Left renal pelvis (tissue), 4 donors: Measurements from ENCODE around the gene VAV2. TPM values are rescaled to one million over a fixed set of nuclear protein-coding genes. Genes with fewer than 3 reads are reported as not detected.

Experiments
- DNase-seq, 4 donors: peaks; one replicate each; pipeline ENCODE4 v3.0.0-alpha.2; 2013; ENCODE audit warnings: low read depth in 4 of 4, low spot score in 3 of 4
- polyA plus RNA-seq, 4 donors: library from polyadenylated mRNA; unstranded; fragments of 120-200 nt; gene quantifications; one replicate each; pipeline ENCODE4 v1.2.1, GENCODE V29; 2013; ENCODE audit not compliant: insufficient read length in 4 of 4

VAV2 gene
- polyA plus RNA-seq, 4 donors: 14.7 to 47.1 (median 34.7) TPM

DNA sequence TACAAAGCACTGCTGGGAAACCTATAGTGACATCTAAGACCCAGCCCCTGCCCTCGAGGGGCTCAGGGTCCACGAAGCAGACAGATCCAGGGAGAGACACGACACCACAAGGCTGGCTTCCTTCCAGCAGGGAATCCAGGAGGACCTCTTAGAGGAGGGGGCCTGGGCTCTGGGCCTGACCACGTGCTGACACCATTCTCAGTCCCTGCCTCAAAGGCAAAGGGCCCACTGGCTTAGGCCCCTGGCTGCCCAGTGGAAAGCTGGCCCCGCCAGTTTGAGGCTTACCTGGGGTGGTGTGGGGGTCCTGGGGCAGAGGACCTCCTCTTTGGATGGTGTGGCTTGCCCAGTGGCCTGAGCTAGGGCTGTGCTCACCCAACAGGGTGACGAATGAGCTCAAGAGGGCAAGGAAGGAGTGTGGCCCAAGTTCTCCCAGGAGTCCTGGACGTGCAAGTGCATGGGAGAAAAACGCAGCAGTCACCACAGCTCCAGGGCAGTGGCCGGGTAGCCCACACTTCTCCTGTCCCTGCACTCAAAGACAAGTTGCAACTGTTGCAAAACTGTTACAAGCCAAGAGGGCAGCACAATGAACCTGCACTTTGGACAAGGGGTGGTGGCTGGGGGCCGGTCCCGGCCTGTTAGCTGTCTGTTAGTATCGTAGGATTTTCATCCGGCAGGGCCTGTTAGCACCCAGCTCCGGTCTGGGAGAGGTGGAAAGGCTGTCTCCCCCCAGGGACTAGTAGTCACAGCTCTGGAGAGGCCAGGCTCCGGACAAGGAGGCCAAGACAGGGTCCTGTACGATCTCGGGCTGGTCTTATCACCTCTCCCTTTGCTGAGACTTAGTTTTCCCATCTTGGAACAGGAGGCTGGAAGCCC is 252.5 kb downstream of the VAV2 start:
- DNase-seq: no peak

DNA sequence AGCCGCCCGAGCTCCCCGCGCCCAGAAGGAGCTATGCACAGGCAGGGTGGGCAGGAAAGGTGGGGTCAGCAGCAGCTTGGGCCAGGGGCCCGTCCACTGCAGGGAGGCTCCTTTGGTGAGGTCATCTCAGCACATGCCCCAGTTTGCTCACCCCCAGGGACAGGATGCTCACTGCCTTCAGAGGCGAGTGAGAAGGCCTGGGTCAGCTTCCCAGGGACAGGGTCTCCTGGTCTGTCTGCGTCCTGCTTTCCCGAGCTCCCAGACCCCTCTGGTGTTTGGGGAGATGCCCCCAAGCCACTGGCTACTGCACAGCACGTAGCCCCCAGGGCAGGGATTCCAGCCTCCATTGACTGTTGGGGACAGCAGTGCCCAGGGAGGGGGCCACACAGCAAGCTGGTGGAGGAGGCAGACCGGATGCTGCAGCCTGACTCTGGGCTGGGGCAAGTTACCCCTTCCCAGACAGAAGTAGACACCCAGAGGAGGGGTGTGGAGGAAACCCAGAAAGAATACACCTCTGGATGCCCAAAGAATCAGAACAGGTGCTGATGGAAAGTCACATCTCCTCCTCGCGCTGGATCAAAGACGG is 253.4 kb downstream of the VAV2 start:
- DNase-seq: no peak

DNA sequence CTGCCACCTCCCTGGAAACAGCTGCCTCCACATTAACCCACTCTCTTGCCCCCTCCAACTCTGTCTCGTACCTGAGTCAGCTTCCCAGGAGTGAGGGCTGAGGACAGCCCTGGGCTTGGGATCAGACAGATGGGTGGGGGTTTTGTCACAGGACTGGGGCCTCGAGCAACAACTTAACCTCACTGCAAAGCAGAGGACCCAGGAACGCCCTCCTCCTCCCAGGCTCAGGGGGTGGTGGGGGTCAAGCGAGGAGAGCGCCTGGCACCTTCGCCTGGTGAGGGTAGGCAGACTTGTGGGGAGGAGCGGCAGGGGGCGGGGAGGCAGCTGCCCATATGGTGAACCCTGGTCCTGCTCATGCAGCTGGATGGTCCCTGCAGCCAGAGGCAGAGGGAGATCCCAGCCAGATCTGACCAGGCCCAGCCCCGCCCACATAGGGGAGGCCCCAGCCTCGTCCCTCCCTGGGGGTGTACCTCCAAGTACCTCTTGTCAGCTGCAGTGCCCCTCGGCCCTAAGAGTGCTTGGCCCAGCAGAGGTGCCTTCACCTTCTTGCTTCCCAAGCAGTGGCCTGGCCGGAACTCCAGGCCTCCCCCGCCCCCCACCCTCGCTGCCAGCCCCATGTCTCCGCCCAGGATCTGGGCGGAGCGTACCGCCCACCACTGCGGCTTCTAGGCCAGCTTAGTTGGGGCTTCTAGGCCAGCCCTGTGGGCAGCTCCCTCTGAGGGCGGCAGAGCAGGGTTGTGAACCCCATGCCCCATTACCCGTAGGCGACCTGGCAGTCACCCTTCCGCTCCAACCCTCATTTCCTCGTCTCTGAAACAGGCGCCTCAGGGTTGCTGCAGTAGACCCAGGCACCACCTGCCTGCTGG is 254.1 kb downstream of the VAV2 start, which contains the start of gene SARDH:
TSS of gene SARDH (minus strand) at position 579 of the 866 bp plus-strand sequence. CDS start 4,179 bp downstream, outside the sequence.
- peak in 3 of 4 donors; percentile 44 to 58 (median 45) for DNase-seq

- DNase-seq: no peak
Measured at GRCh38 chr9:133737071-133737773, 254.9 kb downstream of the VAV2 start.

DNA sequence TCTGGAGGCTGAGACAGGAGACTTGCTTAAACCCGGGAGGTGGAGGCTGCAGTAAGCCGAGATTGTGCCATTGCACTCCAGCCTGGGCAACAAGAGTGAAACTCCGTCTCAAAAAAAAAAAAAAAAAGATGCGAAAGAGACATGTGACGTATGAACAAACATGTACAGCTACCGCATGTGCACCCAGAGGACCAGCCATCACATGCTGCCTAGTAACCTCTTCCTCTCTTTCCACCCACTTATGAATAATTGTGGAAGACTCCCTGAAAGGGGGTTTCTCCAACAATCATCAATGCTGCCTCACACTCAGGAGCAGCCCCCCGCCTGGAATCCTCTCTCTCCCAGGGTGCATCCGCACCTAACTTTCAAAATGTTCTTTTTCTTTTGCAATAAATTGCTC is 256.2 kb downstream of the VAV2 start:
- DNase-seq: no peak

DNA sequence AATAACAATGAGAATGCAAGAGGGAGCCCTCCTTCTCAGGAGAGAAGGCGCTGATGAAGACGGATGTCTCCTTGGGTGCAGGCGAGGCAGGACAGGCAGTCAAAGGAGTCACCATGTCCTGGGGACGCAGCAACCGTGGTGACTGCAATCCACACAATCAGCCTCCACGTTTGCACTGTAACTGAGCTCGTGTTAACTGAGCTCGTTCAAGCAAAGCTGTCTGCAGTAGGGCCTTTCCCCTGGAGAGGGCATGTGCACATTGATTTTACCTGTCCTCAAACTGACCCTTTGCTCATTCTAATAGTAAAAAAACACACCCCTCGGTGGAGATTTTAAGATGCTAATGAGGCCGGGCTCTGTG is 256.7 kb downstream of the VAV2 start:
- no peak for DNase-seq

DNA sequence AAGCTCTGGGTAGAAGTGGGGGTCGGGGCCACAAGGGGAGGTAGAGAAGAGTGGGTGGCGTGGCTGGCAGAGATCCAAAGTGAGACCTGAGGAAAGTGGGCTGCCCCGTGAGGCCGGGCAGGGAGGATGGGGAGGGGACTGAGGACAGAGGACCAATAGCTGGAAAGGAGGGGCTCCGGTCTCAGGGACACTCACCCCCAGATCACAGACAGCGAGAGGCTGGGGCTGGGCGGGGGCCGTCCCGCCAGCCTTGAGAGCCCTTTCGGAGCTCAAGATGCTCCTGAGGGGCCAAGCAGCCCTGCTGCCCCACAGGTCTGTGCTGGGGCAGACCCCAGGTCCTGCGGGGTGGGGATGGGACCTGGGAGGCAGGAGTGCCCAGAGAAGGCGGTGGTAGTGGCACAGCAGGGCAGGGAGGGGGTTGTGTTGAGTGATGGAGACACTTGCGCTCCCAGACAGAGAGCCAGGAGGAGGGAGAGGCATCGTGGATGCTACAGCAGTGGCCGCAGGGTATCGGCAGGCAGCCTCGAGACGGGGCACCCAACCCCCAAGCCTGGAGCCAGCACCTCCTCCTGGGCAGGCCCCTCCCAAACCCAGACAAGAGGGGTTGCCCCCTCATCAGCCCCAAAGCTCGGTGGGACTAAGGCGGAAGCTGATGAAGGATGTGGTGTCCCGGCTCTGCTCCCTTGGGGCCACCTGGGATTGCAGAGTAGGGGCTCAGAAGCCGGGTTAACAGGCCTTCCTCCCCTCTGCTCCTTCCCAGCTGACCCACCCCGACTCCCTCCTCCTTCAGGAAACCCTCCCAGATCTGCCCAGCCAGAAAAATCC is 257.3 kb downstream of the VAV2 start:
- DNase-seq: no peak

DNA sequence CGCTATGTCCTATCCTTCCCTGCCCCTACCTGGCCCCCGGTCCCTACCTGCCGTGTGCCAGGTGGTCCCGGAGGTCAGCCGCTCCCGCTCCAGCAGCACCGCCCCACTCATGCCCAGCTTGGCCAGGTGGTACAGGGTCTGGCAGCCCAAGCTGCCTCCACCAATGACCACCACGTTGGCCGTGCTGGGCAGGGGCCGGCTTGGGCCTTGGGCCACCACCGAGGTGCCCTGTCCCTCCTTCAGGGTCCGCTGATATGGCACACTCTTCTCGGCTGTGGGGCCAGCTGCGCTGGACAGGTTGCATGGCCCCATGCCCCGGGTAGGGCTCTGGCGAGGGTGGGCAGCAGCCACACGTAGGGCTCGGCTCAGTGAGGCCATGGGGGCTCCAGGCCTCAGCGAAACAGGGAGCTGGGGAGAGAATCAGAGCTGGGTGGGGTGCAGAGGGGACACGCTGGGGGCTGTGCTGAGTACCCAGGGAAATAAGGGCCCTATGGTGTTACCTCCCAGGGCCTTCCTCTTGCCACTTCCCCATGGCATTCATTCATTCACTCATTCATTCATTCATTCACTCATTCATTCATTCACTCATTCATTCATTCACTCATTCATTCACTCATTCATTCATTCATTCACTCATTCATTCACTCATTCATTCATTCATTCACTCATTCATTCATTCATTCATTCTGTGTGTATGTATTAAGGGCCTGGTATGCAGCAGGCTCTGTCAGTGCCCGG is 258.2 kb downstream of the VAV2 start:
- no peak for DNase-seq

- no peak for DNase-seq
Measured at GRCh38 chr9:133733421-133733795, 258.7 kb downstream of the VAV2 start.

- DNase-seq: no peak
Measured at GRCh38 chr9:133732639-133733408, 259.3 kb downstream of the VAV2 start.

DNA sequence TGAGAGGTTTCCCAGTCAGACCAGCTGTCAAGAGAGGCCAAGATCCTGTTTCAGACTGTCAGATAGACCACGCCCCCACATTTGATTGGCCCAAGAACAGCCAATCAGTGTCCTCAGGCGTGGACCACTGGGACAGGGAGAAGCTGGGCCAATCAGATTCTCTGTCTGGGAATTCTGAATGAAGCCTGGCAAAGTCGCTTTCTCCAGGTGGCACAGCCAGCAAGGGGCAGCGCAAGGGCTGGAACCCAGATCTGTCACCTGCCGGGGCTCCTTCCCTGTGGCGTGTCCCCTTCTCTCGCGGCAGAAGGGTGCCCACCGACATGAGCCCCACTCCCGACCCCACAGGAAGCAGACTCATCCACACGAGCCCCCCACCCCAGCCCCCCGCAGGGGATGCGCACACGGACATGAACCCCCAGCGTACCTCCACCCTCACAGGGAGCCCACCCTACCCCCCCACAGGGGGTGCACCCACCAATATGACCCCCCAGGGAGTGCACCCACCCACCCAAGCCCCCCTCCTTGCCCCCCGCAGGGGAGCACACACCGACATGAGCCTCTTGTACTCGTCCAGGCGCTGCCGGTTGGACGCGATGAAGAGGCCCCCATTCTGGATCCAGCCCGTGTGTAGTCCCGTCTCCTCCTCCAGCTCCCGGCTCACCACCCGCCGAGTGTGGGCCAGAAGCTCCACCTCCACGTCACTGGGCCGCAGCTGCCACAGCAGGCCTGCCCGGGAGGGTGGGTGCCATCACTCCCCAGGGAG is 260.1 kb downstream of the VAV2 start:
- no peak for DNase-seq

GRCh38 chr9:133730994-133731715 is 261.0 kb downstream of the VAV2 start:
- no peak for DNase-seq

DNA sequence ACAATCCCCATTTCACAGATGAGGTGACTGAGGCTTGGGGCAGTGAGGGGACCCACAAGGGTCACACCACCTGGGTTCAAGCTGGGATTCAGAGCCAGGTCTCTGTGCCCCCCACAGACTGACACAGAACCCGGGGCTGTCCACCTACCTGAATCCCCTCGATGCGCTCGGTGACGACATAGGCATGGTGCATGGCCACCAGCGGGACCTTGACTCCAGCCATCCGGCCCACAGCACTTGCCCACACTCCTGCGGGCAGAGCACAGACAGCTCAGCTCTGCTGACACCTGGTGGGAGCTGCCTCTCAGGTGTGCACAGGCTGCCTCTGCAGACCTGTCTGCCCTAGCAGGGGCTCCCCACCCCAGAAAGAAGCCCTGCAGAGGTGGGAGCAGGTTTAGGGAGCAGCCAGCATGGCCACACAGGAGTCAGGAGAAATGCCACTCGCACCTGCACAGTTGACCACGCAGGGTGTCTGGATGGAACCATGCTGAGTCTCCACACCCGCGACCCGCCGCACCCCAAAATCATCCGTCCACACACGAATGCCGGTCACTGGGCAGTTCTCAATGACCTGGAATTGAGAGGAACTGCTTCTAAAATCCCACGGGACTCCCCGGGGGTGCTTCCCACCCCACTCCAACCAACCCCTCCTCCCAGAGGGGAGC is 262.4 kb downstream of the VAV2 start:
- no peak for DNase-seq

DNA sequence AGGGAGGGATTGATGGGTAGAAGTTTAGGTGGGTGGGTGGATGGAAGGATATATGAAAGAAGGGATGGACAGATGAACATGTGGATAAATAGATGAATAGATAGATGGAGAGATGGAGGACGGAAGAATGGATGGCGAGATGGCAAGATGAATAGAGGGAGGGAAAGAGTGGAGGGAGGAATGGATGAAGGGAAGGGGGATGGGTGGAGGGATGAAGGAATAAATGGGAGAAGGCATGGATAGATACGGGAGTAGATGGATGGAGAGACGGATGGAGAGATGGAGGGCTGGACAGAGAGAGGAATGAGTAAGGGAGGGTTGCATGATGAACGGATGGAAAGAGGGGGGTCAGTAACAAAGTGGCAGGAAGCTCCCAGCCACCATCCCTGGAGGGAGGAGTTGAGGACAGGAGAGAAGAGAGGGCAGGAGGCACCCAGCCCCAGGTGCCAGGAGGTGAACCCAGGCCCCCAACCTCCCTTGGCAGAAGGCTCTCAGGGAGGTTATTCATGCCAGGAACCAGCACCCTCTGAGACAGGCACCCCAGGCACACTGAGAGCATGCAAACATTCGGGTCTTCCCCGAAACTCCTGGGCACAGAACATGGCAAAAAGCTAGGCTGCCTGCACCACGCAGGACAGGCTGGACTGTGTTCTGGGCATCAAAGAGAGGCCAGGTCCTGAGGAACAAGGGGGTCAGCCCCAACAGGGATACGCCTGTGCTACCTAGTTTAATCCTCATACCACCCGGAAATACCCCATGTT is 263.1 kb downstream of the VAV2 start:
- DNase-seq: no peak

- no peak for DNase-seq
Measured at GRCh38 chr9:133727876-133728441, 264.2 kb downstream of the VAV2 start.
